Mammary epithelial cell (primary cell): ENCODE measurements around the gene OR10P1.

Experiments
- EZH2 ChIP-seq: IDR thresholded peaks from 2 replicates; pipeline ENCODE4 v1.6.1; 2012; ENCODE audit warnings: low read length, inconsistent platforms, borderline replicate concordance
- TF ChIP-seq, protein P1 (sequence below), 2 donors: IDR thresholded peaks in 1 of 2; conservative IDR thresholded peaks in 1 of 2; 2 replicates each; pipeline ENCODE4 v1.5.1; 2011 to 2012; ENCODE audit warnings: inconsistent platforms in 2 of 2, low read length in 2 of 2, mild to moderate bottlenecking in 2 of 2, control low read depth in 1 of 2, low read depth in 1 of 2; ENCODE audit not compliant: insufficient read depth in 1 of 2; ENCODE audit errors: extremely low read depth in 1 of 2

- TF ChIP-seq, protein P1, sequence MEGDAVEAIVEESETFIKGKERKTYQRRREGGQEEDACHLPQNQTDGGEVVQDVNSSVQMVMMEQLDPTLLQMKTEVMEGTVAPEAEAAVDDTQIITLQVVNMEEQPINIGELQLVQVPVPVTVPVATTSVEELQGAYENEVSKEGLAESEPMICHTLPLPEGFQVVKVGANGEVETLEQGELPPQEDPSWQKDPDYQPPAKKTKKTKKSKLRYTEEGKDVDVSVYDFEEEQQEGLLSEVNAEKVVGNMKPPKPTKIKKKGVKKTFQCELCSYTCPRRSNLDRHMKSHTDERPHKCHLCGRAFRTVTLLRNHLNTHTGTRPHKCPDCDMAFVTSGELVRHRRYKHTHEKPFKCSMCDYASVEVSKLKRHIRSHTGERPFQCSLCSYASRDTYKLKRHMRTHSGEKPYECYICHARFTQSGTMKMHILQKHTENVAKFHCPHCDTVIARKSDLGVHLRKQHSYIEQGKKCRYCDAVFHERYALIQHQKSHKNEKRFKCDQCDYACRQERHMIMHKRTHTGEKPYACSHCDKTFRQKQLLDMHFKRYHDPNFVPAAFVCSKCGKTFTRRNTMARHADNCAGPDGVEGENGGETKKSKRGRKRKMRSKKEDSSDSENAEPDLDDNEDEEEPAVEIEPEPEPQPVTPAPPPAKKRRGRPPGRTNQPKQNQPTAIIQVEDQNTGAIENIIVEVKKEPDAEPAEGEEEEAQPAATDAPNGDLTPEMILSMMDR (conservative IDR thresholded peaks at IDR 0.05 in 1 of 2, IDR thresholded peaks at IDR 0.05 in 1 of 2; ENCODE audit: extremely low read depth in 1 of 2, insufficient read depth in 1 of 2, low read depth in 1 of 2, low read length in 2 of 2) = no peak
- TF ChIP-seq EZH2 = no peak
These were observed 775 bp downstream of the OR10P1 start for GRCh38 chr12:55637467-55637866.
